AG09319 (cell line): ENCODE data around the gene DISC1.
"Not testable (repeated sequence)": the region's sequence is repeated elsewhere in the genome, so short reads cannot be mapped to it uniquely, and the experiment has no call there.

ENCODE experiments used
- DNase-seq: peaks from one replicate; pipeline ENCODE4 v3.0.0-alpha.2; 2010; ENCODE audit warnings: low read depth; ENCODE audit errors: extremely low read depth
- CTCF ChIP-seq: IDR thresholded peaks from 2 replicates; pipeline ENCODE4 v1.5.1; 2011; ENCODE audit warnings: low read depth, mild to moderate bottlenecking, inconsistent platforms, low read length, moderate library complexity

The DISC1 gene

DNA sequence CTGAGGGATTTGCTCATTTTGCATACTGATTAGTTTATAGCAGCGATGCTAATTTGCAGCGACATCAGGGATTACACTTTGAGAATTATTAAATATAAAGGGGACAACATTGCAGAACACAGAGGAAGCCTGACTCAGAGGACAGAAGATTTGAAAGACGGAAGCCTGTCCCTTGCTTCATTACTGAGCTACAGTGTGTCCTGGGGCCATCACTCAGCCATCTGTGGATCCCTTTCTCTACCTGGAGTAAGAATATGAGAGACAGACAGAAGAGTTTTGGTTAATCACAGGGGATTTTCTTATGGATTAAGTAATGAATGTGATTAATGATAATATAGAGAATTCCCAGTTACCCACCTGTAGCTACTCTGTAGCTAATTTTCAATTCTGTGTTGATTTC, 134.7 kb downstream of the DISC1 start:
- TF ChIP-seq CTCF: no peak
- no peak for DNase-seq

DNA sequence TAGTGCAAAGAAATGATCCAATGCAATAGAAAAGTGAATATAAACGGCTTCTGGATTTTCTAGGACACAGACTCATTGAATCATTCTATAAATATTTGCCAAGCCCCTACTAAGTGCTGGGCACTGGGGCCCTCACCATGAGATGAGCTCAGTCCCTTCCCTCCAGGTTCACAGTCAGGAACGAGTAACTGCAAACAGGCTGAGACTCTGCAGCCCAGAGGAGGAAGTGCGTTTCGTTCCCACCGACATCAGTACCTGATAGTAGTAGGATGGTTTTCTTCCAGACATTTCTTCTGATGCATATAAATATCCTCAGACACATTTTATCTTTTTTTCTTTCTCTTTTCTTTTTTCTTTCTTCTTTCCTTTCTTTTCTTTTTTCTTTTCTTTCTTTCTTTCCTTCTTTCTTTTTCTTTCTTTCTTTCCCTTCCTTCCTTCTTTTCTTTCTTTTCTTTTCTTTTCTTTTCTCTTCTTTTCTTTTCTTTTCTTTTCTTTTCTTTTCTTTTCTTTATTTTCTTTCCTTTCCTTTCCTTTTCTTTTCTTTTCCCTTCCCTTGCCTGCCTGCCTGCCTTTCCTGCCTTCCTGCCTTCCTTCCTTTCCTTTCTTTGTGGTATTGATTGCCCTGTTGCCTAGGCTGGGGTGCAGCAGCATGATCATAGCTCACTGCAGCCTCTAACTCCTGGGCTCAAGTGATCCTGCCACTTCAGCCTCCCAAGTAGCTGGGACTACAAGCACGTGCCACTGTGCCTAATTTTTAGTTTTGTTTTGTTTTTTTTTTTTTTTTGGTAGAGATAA, 135.4 kb downstream of the DISC1 start:
- no peak for DNase-seq
- no peak for TF ChIP-seq CTCF

- DNase-seq: no peak
- no peak for TF ChIP-seq CTCF
Observed at GRCh38 chr1:231763456-231763855, 136.9 kb downstream of the DISC1 start.

- DNase-seq: not testable (repeated sequence)
Observed at GRCh38 chr1:231765825-231766224, 139.2 kb downstream of the DISC1 start.

DNA sequence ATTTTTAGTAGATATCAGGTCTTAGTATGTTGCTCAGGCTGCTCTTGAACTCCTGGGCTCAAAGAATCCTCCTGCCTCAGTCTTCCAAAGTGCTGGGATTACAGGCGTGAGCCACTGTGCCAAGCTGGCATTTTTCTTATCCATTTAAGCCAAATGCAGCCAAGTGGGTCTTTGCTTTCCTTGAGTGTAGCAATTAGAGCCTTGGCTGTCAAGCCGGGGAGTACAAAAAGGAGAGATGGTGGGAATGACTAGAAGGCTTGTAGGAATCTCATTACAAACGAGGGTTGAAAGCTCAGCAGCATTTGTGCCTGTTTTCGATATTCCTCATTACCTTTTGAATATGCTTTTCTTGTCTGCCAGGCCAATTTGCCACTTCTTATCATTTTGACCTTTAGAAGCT, 140.9 kb downstream of the DISC1 start:
- TF ChIP-seq CTCF: no peak
- DNase-seq: no peak

GRCh38 chr1:231768416-231768815, 141.8 kb downstream of the DISC1 start:
- no peak for DNase-seq
- TF ChIP-seq CTCF: no peak

GRCh38 chr1:231770506-231771175, 144.1 kb downstream of the DISC1 start:
- no peak for DNase-seq
- no peak for TF ChIP-seq CTCF
